HepG2 (cell line): ENCODE results near the gene PRSS8. TPM values are rescaled to one million over a fixed set of nuclear protein-coding genes. Genes with fewer than 3 reads are reported as not detected.

Experiments
- ELF1 ChIP-seq: sonication (generic); formaldehyde crosslinking; IDR thresholded peaks from 2 replicates; pipeline ENCODE4 v1.4.0; 2020; ENCODE audit warnings: missing genetic modification reagents
- ELF3 ChIP-seq: IDR thresholded peaks from 2 replicates; pipeline ENCODE4 v1.6.1; 2016; ENCODE audit warnings: missing genetic modification reagents, missing compliant biosample characterization
- FLYWCH1 ChIP-seq: sonication (generic); formaldehyde crosslinking; IDR thresholded peaks from 2 replicates; pipeline ENCODE4 v1.8.1; 2023; ENCODE audit warnings: mild to moderate bottlenecking, missing genetic modification reagents
- FUBP1 ChIP-seq: sonication (generic); formaldehyde crosslinking; IDR thresholded peaks from 2 replicates; pipeline ENCODE4 v1.5.1; 2020; ENCODE audit warnings: missing genetic modification reagents, mild to moderate bottlenecking, borderline replicate concordance
- HES4 ChIP-seq: sonication (generic); formaldehyde crosslinking; IDR thresholded peaks from 2 replicates; pipeline ENCODE4 v1.9.0; 2021; ENCODE audit warnings: mild to moderate bottlenecking, missing genetic modification reagents, borderline replicate concordance
- HIVEP1 ChIP-seq: sonication (generic); formaldehyde crosslinking; IDR thresholded peaks from 2 replicates; pipeline ENCODE4 v1.4.0; 2020; ENCODE audit warnings: mild to moderate bottlenecking, missing genetic modification reagents
- HMG20B ChIP-seq: conservative IDR thresholded peaks from 2 replicates; pipeline ENCODE4 v1.6.1; 2016; ENCODE audit warnings: missing genetic modification reagents, missing compliant biosample characterization
- KDM5B ChIP-seq: sonication (generic); formaldehyde crosslinking; IDR thresholded peaks from 2 replicates; pipeline ENCODE4 v1.4.0; 2020; ENCODE audit warnings: missing genetic modification reagents, mild to moderate bottlenecking, borderline replicate concordance
- MED8 ChIP-seq: sonication (generic); formaldehyde crosslinking; IDR thresholded peaks from 2 replicates; pipeline ENCODE4 v1.8.1; 2023; ENCODE audit warnings: mild to moderate bottlenecking, missing genetic modification reagents; ENCODE audit not compliant: insufficient replicate concordance
- NBN ChIP-seq: fragments of 450-650 bp; conservative IDR thresholded peaks from 2 replicates; pipeline ENCODE4 v1.6.1; 2017
- POGZ ChIP-seq: sonication (generic); formaldehyde crosslinking; IDR thresholded peaks from 2 replicates; pipeline ENCODE4 v1.4.0; 2020; ENCODE audit warnings: mild to moderate bottlenecking, missing genetic modification reagents
- SOX6 ChIP-seq, 2 experiments: fragments of 450-650 bp in 1 of 2; sonication (generic) in 1 of 2; formaldehyde crosslinking in 1 of 2; IDR thresholded peaks; 2 replicates each; pipeline versions ENCODE4 v1.4.0 to v1.6.1; 2017 to 2020; ENCODE audit warnings: antibody characterized with exemption in 1 of 2, mild to moderate bottlenecking in 1 of 2, missing genetic modification reagents in 1 of 2
- TAF15 ChIP-seq: fragments of 200-400 bp; formaldehyde crosslinking; IDR thresholded peaks from one replicate; pipeline ENCODE4 v1.6.1; 2018; ENCODE audit warnings: mild to moderate bottlenecking, low read depth, low read length; ENCODE audit not compliant: poor library complexity, severe bottlenecking
- TBX2 ChIP-seq: sonication (generic); formaldehyde crosslinking; IDR thresholded peaks from 2 replicates; pipeline ENCODE4 v1.5.0; 2020; ENCODE audit warnings: missing genetic modification reagents, mild to moderate bottlenecking, borderline replicate concordance
- TEAD3 ChIP-seq: optimal IDR thresholded peaks from 2 replicates; pipeline ENCODE3; 2016; ENCODE audit warnings: borderline replicate concordance
- TFAP4 ChIP-seq: sonication (generic); IDR thresholded peaks from 2 replicates; pipeline ENCODE4 v1.6.1; 2016; ENCODE audit warnings: low read depth, borderline replicate concordance
- ZBTB1 ChIP-seq: sonication (generic); formaldehyde crosslinking; IDR thresholded peaks from 2 replicates; pipeline ENCODE4 v1.4.0; 2020; ENCODE audit warnings: missing genetic modification reagents, borderline replicate concordance
- ZBTB14 ChIP-seq: sonication (generic); formaldehyde crosslinking; IDR thresholded peaks from 2 replicates; pipeline ENCODE4 v1.4.0; 2020; ENCODE audit warnings: missing genetic modification reagents
- ZBTB26 ChIP-seq: IDR thresholded peaks from 2 replicates; pipeline ENCODE4 v1.6.1; 2016; ENCODE audit warnings: missing compliant biosample characterization, missing genetic modification reagents, borderline replicate concordance
- ZNF224 ChIP-seq: sonication (generic); formaldehyde crosslinking; IDR thresholded peaks from 2 replicates; pipeline ENCODE4 v1.5.0; 2020; ENCODE audit warnings: mild to moderate bottlenecking, missing genetic modification reagents
- ZNF235 ChIP-seq: sonication (generic); formaldehyde crosslinking; IDR thresholded peaks from 2 replicates; pipeline ENCODE4 v1.8.1; 2023; ENCODE audit warnings: mild to moderate bottlenecking, missing genetic modification reagents, borderline replicate concordance
- ZNF605 ChIP-seq: sonication (generic); formaldehyde crosslinking; IDR thresholded peaks from 2 replicates; pipeline ENCODE4 v1.8.0; 2022; ENCODE audit warnings: mild to moderate bottlenecking, missing genetic modification reagents
- ZNF678 ChIP-seq: sonication (generic); formaldehyde crosslinking; IDR thresholded peaks from 2 replicates; pipeline ENCODE4 v1.4.0; 2020; ENCODE audit warnings: mild to moderate bottlenecking, missing genetic modification reagents
- ZNF746 ChIP-seq: sonication (generic); formaldehyde crosslinking; IDR thresholded peaks from 2 replicates; pipeline ENCODE4 v1.8.0; 2022; ENCODE audit warnings: mild to moderate bottlenecking, missing genetic modification reagents
- polyA plus RNA-seq, 8 experiments: library from polyadenylated mRNA; depleted of rRNA in 3 of 8; stranded (reverse) in 7 of 8; unstranded in 1 of 8; fragments of >200 nt; fragmentation: Illumina TruSeq in 4 of 8; extraction: Trizol in 4 of 8; gene quantifications; 2 replicates each; pipeline versions ENCODE4 v1.2.1 to v1.2.3, GENCODE V29; 2011 to 2016; ENCODE audit warnings: low read depth in 4 of 8, missing spikeins in 1 of 8, mixed read lengths in 1 of 8; ENCODE audit not compliant: insufficient read depth in 1 of 8
- total RNA-seq, 5 experiments: library from RNA; depleted of rRNA; stranded (reverse); fragments of >200 nt; fragmentation: Illumina TruSeq; extraction: Trizol; gene quantifications; 2 replicates each; pipeline ENCODE4 v1.2.3, GENCODE V29; 2016; ENCODE audit warnings: low read depth in 1 of 5

The PRSS8 gene
- total and polyA plus RNA-seq, 2 of the 13 experiments (the other 11 are each of a cell fraction or from before 2014, with no cell fraction given), result 2.6 to 7.2 TPM

- TF ChIP-seq TFAP4 (no peak), NBN (no peak), FUBP1 (CRISPR knock-in tag) (no peak), ELF3 (CRISPR knock-in tag) (no peak), TBX2 (no peak), ELF1 (CRISPR knock-in tag) (no peak), FLYWCH1 (CRISPR knock-in tag) (no peak), ZBTB26 (CRISPR knock-in tag) (0 out of 2 replicates have a peak, but pooled peaks have one; percentile 26), HES4 (CRISPR knock-in tag) (0 out of 2 replicates have a peak, but pooled peaks have one; percentile 45), ZNF605 (peak; percentile 59; the same call in 1 of the 2 replicates), HIVEP1 (CRISPR knock-in tag) (no peak), KDM5B (peak; percentile 68; the same call in 1 of the 2 replicates), ZNF678 (CRISPR knock-in tag) (no peak), MED8 (CRISPR knock-in tag) (peak; percentile 23), TAF15 (no peak), ZBTB1 (CRISPR knock-in tag) (no peak), POGZ (CRISPR knock-in tag) (0 out of 2 replicates have a peak, but pooled peaks have one; percentile 49), HMG20B (CRISPR knock-in tag) (no peak), ZNF746 (0 out of 2 replicates have a peak, but pooled peaks have one; percentile 6), SOX6 (IDR thresholded peaks at IDR 0.05) (no peak), SOX6 (CRISPR knock-in tag; IDR thresholded peaks at IDR 0.05) (0 out of 2 replicates have a peak, but pooled peaks have one; percentile 21), ZNF235 (CRISPR knock-in tag) (no peak), TEAD3 (CRISPR knock-in tag) (peak; percentile 35), ZNF224 (CRISPR knock-in tag) (no peak), ZBTB14 (CRISPR knock-in tag) (no peak)
These were observed 28.7 kb downstream of the PRSS8 start (continued) for GRCh38 chr16:31106509-31107464.
